ENCODE data around the gene AGMAT.

AGMAT gene

GRCh38 chr1:15546641-15547040 is 38.2 kb downstream of the AGMAT start:
- no peak for DNase-seq (ENCODE audit: low spot score)
- ChIA-PET CTCF (interaction anchor here (0.6 kb wide), 1 partner anchor 171 kb away, joined by 4 read pairs; no protein-coding TSS in a partner anchor), POLR2A (ENCODE audit: low non-redundant PET) (no interaction called here)
- no peak for TF ChIP-seq CTCF (conservative IDR thresholded peaks at IDR 0.05; ENCODE audit: low read depth)
- H3K27ac ChIP-seq: no peak overlapping the region

GRCh38 chr1:15543589-15544568 is 41.0 kb downstream of the AGMAT start:
- no peak for DNase-seq (ENCODE audit: low spot score)
- no peak for TF ChIP-seq CTCF (conservative IDR thresholded peaks at IDR 0.05; ENCODE audit: low read depth)
- ChIA-PET POLR2A (ENCODE audit: low non-redundant PET) (no interaction called here), CTCF (no interaction called here)
- no peak overlapping the region for H3K27ac ChIP-seq

DNA sequence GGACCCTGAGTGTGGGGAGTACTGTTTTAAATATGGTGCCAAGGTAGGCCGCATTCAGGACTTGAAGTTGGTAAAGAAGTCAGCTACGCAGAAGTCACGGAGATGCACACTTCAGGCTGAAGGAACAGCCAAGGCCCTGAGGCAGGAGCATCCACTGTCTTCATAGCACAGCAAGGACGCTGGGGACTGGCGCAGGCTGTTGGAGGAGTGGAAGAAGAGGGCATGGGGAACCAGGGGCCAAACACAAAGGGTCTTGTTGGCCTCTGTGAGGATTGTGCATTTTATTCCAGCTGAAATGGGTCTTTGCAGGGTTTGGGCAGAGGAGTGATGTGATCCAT is 41.6 kb downstream of the AGMAT start:
- H3K27ac ChIP-seq: no peak overlapping the region
- no peak for TF ChIP-seq CTCF (conservative IDR thresholded peaks at IDR 0.05; ENCODE audit: low read depth)
- POLR2A ChIA-PET (ENCODE audit: low non-redundant PET): no interaction called here
- DNase-seq (ENCODE audit: low spot score): no peak
- CTCF ChIA-PET: interaction anchor here (0.6 kb wide), 1 partner anchor 1071 kb away, joined by 3 read pairs; no protein-coding TSS in a partner anchor

DNA sequence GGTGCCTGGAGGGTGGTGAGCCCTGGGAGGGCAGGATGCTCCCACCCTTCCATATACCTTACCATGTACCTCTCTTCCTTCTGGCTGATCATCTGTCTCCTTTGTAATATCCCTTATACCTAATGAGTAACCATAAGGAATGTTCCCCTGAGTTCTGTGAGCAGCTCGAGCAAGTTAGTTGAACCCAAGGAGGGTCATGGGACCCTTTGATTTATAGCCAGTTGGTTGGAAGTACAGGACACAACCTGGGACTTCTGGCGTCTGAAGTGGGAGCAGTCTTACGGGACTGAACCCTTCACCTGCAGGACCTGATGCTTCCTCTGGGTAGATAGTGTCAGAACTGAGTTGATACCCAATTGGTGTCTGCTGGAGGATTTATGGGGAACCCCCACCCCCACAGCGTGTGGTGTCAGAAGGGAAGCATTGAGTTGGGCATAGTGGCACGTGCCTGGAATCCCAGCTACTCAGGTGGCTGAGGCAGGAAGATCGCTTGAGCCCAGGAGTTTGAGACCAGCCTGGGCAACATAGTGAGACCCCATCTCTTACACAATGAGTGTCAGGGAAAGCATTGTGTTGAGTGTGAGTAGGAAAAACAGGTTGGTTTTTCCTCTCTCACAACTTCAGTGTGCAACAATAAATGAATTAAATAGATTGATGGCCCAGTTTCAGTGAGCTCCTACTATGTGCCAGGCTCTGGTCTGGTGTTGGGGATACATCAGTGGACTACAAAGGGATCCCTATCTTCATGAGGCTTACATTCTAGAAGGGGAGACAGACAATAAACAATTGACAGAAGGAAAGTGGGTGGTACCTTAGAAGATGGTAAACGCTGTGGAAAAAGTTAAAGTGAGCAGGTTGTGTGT is 42.2 kb downstream of the AGMAT start:
- no peak for TF ChIP-seq CTCF (conservative IDR thresholded peaks at IDR 0.05; ENCODE audit: low read depth)
- ChIA-PET CTCF (interaction anchor here (0.6 kb wide), 1 partner anchor 1071 kb away, joined by 3 read pairs; no protein-coding TSS in a partner anchor), POLR2A (ENCODE audit: low non-redundant PET) (no interaction called here)
- no peak for DNase-seq (ENCODE audit: low spot score)
- no peak overlapping the region for H3K27ac ChIP-seq

DNA sequence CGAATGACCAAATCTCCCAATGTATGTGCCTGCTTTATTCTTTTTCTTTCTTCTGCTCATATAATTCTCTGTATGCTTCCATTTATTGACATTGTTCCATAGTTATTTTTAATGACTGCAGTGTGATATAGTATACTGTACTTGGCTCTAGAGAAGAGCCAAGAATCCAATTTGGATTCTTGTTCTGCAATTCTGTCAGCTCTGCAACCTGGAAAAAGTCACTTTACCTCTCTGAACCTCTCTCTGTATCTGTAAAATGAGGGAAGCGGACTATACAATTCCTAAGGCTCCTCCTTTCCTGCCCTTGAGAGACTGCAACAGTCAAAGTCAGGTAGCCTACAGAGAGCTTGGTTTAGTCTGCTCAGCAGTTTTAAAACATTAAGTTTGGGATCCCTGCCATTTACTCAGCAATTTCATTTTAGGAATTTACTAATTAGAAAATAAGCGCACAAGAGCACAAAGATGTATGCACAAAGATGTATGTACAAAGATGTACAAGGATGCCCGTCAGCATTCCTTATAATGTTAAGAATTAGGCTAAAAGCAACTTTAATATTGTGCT is 43.5 kb downstream of the AGMAT start:
- CTCF ChIA-PET: no interaction called here
- H3K27ac ChIP-seq: no peak overlapping the region
- POLR2A ChIA-PET (ENCODE audit: low non-redundant PET): no interaction called here
- no peak for TF ChIP-seq CTCF (conservative IDR thresholded peaks at IDR 0.05; ENCODE audit: low read depth)
- DNase-seq (ENCODE audit: low spot score): no peak

DNA sequence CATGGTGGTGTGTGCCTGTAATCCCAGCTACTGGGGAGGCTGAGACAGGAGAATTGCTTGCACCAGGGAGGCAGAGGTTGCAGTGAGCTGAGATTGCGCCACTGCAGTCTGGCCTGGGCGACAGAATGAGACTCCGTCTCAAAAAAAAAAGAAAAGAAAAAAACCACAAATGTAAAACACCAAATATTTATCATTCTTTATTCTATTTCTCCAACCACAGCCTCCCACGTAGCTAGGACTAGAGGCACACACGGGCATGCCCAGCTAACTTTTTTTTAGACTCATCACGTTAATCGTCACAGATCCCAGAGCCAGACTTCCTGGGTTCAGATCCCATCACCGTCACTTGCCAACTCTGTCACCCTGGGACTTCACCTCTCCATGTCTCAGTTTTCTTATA is 44.7 kb downstream of the AGMAT start:
- peak overlapping the region; percentile 18; the same call in 1 of the 2 replicates for H3K27ac ChIP-seq
- ChIA-PET POLR2A (ENCODE audit: low non-redundant PET) (no interaction called here), CTCF (no interaction called here)
- no peak for TF ChIP-seq CTCF (conservative IDR thresholded peaks at IDR 0.05; ENCODE audit: low read depth)
- DNase-seq (ENCODE audit: low spot score): no peak
